MM.1S (cell line): ENCODE measurements around the gene SDK1.

Experiments used
- EZH2 ChIP-seq: fragments of 300-600 bp; sonication (generic); optimal IDR thresholded peaks from 2 replicates; pipeline ENCODE3; 2017; ENCODE audit warnings: low read depth, mild to moderate bottlenecking, antibody characterized with exemption, low read length, mixed read lengths
- TF ChIP-seq, protein P1 (sequence below): fragments of 300-600 bp; sonication (generic); IDR thresholded peaks from 2 replicates; pipeline ENCODE4 v1.5.1; 2016; ENCODE audit warnings: antibody characterized with exemption, low read length, mixed read lengths

DNA sequence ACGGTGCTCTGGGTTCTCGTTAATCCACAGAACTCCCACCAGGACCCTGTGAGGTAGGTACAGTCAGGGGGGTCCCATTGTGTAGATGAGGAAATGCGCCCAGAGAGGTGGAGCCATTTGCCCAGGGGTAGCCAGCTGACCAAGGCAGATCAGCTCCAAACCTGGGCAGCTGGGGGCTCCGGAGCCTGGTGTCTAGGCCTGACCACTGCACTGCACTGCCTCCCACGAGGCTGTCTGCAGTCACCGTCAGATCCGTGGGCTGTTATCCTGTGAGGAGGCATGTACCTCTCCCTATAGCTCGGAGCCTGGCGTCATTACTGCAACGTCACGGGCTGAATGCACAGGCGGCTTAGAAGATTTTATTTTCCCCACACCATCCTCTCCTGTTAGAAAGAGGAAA, 969.2 kb downstream of the SDK1 start:
- TF ChIP-seq, protein P1, sequence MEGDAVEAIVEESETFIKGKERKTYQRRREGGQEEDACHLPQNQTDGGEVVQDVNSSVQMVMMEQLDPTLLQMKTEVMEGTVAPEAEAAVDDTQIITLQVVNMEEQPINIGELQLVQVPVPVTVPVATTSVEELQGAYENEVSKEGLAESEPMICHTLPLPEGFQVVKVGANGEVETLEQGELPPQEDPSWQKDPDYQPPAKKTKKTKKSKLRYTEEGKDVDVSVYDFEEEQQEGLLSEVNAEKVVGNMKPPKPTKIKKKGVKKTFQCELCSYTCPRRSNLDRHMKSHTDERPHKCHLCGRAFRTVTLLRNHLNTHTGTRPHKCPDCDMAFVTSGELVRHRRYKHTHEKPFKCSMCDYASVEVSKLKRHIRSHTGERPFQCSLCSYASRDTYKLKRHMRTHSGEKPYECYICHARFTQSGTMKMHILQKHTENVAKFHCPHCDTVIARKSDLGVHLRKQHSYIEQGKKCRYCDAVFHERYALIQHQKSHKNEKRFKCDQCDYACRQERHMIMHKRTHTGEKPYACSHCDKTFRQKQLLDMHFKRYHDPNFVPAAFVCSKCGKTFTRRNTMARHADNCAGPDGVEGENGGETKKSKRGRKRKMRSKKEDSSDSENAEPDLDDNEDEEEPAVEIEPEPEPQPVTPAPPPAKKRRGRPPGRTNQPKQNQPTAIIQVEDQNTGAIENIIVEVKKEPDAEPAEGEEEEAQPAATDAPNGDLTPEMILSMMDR, result no peak
- no peak for TF ChIP-seq EZH2
